Activated naive CD4-positive, alpha-beta T cell treated with anti-CD3 and anti-CD28 coated beads, Interleukin-2, amount 10 ng/mL, durations not matched to agents 5 hours and 36 hours (primary cell): ENCODE measurements around the gene TUBA4B. TPM values are rescaled to one million over a fixed set of nuclear protein-coding genes. Genes with fewer than 3 reads are reported as not detected.

Source experiments
- microRNA-seq: library from miRNA; unstranded; fragments of <30 nt; microRNA quantifications from one replicate; pipeline ENCODE4 v1.2.0, GENCODE V29; 2022; ENCODE audit warnings: borderline microRNAs expressed, borderline replicate concordance
- total RNA-seq, 2 experiments: library from RNA; stranded (reverse); gene quantifications; one replicate each; pipeline ENCODE4 v1.2.3, GENCODE V29; 2021

TUBA4B gene
- not detected for total RNA-seq

DNA sequence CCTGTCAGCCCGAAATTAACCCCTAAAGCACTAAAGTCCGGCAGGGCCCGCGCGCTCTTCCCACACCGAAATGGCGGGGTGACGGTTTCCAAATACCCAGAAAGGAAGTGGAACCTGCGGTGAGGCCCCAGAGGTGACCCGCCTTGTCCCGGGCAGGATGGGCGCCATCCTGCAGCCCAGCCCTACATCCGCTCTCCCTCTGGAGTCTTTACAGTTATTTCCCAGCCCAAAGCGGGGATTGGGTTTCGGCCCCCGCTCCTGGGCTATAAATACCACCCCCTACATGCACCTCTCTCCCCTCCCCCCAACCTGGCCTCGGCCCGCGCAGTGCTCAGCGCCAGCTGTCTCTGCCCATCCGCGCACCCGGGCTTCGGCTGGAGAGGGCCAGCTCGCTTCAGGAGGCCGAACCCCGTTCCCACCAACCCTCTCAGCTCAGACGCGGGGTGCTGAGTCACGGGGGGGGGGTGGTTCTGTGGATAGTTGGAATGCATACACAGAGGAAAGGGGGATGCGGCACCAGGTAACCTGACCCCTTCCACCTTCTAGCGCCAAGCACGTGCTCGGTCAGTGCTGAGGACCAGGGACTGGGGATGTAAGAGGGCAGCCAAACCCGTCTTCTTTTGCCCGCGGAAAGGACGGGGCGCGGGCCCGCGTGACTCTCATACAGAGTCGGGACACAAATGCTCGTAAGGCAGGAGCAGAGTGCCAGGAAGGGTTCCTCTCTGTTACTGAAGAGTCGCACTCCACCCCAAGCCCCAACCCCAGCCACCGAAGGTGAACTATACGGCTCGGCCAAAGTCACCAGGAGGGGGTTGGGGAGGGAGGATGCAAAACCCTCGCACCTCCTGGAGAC, at the start of gene TUBA4B:
Gene TUBA4B, plus strand, starts transcription at position 344 of the 853 bp plus-strand sequence. Its CDS starts 165 bp downstream, at position 509.

DNA sequence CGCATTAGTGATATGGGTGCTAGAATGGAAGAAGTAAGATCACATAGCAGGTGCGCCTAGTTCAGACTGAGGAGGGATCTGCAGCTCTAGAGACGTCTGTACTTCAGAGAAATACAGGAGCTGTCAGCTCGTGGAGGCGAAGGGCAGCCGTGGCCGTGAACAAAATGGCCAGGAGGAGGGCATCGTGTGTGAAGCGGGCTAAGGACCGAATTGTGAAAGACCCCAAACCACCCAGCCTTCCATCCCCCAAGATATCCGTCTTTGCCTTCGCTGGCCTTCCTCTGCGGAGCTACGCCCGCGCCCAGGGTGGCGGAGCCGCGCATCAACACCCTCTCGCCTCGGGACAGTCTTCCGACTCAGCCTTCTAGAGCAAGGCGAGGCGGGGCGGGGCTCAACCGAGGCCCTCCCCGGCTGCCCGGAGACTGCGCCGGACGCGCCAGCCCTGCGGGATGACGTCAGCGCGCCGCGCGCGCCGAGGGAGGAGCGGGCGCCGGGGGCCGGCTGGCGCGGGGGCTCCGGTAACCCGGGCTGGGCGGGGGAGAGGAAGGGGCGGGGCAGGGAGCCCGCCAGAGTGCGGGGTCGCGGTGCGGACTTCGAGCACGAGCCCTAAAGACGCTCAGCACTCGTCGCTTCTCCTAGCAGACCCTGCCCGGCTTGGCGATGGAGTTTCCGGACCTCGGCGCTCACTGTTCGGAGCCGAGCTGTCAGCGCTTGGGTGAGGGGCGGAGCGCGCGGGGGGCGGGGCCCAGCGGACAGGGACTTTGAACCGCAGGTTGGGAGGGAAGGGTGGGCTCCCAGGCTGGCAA, 46.5 kb upstream of the TUBA4B start, which contains the start of gene ZFAND2B:
Gene ZFAND2B, plus strand, starts transcription at position 455 of the 806 bp plus-strand sequence. Its CDS starts 206 bp downstream, at position 661.

DNA sequence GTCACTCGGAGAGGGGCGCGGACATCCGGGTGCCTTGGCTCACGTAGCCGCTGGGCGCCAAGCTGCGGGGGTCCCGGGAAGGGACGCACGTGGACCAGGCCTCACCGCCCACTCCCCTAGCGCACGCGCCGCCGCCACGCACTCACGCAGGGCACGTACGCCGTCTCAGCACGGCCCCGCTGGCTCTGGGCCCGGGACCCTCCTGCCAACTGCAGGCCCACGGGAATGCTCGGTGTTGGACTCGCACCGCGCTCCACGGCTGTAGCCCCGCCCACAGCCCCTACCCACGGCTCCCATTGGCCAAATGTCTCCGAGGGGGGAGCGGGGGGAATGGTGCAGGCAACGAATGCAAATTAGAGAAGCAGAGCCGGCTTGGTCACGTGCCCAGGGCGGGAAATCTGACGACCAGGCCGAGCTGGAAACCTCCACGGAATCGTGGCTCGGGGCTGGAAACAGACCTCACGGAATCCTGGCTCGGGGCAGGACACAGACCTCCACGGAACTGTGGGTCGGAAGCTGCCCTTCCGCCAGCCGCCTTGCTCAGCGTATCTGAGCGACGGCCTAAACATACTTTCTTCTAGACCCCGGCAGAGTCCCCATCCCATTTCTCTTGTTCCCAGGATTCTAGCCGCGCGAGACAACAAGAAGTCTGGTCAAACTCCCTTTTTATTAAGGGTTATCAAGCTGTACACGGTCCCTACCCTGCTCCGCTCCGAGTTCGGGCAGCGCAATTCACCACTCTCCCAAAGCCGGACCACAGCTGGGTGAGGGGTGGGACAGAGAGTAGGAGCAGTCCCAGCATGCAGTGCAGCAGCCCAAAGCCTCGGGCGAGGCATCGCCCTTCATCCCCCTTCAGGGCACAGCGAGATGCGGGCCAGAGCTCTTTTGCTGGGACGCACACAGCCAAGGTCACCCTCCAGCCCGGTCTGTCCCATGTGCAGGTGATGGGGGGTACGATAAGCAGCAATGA, 34.0 kb upstream of the TUBA4B start, which contains the start of gene ABCB6:
Gene ABCB6, minus strand, starts transcription at position 227 of the 970 bp plus-strand sequence. CDS start 285 bp downstream, outside the sequence.

DNA sequence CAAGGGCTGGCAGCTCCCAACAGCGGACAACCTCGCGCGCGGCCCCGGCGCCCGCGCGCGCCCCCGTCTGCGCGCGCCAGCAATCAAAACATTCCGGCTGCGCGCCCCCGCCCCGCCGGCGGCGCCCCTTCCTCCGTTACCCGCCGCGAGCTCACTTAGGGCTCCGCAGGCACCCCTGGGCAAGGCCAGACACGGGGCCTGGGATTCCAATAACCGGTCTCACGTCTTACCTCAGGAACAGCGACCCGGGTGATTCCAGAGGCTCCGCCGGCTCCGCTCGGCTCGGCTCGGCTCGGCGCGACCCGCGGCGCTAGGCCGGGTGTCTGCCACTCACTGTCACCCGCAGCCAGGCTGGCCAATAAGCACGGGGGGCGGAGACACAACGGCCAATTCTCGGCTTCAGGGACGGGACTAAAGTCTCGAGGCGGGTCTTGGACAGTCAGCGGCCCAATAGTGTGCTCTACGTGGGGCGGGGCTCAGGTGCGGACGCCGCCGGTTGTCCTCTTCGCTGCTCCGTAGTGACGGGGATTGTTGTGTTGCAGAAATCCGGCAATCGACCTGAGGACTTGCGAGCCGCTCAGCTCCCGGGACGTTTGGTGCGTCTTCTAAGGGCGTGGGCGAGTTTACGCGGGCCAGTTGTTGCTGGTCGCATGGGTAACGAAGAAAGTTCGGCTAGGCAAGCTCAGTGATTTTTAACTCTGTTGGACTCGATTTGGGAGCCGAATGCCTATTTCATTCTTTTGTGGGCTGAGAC, 23.6 kb upstream of the TUBA4B start, which contains the start of the genes ANKZF1 and ATG9A:
Gene ANKZF1, plus strand, starts transcription at position 502 of the 754 bp plus-strand sequence. CDS start 452 bp downstream, outside the sequence.
Gene ATG9A, minus strand, starts transcription at position 332 of the 754 bp plus-strand sequence. CDS start 1,612 bp downstream, outside the sequence.

DNA sequence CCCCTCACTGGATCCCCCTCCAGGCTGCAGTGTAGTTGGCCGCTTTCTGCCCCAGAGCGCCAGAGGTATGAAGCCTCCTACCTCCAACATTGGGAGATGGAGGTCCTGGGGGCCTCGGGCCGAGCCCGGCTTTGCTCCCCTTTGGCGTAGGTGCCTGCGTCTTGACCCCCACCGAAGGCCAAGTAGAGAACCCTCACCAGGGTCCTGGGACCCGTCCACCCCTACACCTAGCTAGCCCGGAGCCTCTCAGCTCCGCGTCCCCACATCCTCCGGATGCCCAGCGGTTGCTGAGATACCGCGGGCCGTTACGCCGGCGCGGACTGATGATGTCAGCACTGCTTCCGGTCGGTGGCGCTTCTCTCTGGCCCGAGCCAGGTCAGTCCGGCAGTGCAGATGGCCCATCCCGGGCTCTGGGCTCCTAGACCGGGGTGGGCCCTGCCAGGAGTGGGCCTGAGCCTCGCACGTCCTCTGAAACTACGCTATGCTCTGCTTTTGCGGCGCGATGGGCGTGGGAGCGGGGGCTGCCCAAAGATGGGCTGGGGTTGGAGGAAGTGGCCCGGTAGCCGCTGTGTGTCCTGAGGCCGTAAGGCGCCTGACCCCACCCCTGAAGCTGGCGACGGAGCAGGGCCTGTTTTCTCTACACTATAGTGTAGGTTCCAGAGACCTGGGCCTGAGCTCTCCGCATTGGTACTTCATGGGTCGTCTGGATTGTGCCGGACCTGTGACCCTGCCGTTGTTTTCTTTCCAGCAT, 7.7 kb upstream of the TUBA4B start, which contains the start of the genes GLB1L and STK16:
Gene GLB1L, minus strand, starts transcription at position 297 of the 751 bp plus-strand sequence. CDS start 1,871 bp downstream, outside the sequence.
Gene STK16, plus strand, starts transcription at position 332 of the 751 bp plus-strand sequence. CDS start 521 bp downstream, outside the sequence.

DNA sequence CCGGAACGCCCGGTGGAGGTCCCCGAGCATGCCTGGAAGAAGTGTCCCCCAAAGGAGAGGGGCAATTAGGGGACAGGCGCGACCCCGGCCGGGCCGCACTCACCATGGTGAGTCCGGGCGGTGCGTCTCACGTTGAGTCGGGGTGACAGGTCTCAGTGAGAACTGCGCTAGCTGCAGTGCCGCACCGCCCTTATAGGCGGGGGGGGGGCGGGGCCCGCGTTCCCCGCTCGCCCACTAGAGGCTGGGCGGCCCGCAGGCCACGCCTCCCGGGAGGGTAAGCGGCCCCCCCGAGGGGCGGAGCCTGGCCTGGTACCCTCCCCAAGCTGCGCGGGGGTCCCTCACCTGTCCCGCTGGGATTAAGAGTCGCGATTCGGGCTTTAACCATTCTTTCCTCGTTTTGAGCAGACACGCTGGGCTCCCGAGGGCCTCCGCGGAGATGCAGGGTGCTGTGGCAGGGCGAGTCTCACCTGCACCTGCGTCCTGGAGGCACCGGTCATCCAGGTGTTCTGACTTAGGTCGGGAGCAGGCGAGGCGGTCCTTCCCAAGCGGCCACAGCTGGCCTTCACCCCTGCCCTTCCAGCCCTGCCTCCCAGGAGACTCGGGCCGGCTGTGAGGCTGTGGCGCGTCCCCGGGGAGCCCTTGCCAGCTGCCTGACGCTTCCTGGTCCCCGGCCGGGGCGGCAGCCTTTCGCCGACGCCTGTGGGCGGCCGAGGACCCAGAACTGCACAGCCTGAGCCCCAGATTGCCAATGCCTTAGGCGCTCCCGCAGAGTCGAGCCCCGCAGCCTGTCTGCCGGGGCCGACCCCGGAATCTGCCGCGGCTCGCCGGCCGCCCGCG, 928 bp downstream of the TUBA4B start, which contains the start of gene TUBA4A:
Gene TUBA4A, minus strand, starts transcription at position 166 of the 837 bp plus-strand sequence. Its CDS starts 60 bp downstream, at position 106.

DNA sequence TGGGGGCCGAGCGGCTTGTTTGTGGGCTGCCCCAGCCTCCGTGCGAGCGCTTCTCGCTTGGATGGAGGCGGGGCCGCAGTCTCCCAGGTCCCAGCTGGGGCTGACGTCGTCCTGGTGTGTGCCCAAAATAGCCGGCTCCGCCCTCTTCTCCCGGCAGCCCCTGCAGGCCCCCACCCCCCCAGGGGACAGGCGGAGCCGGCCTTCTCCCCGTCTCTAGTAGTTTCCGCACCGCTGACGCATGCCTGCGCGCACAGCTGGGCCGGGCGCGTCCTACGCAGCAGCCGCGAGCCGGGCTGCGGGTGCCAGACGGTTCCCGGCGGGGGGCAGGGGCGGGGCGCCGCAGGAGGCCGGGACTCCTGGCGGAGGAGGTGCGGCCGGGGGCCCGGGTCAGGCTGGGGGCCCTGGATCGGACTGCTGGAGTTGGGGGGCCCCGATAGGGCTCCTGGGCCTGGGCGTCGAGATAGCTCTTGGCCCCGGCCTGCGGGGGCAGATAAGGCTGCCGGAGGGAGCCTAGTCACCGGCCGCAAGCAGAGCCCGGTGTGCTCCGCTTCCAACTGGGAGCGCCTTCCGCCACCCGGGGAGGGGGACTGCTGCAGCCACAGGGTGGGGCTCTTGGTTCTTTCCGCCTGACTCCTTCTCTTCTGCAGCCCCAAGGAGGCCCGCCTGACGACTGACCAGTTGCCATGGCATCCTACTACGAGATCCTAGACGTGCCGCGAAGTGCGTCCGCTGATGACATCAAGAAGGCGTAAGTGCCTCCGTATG, 26.3 kb downstream of the TUBA4B start, which contains the start of gene DNAJB2:
Gene DNAJB2, plus strand, starts transcription at position 216 of the 765 bp plus-strand sequence. Its CDS starts 468 bp downstream, at position 684.

DNA sequence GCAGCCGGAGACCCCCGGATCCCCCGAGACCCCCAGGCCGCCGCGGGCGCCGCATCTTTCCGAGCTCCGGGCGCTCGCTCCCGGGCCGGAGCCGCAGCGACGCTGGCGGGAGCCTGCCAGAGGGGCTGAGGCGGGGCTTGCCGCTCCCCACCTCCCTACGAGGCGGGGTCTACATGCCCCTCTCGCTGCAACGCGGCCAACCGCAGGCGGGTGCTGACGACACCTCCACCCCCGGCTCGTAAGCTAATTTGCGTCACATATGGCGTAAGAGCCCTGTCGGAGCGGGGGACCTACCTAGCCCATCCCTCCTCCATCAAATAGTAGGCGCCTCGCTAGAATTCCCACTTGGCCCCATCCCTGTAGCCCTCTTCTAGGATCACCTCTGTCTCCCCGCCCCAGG, 56.2 kb downstream of the TUBA4B start, which contains the start of gene PTPRN:
Gene PTPRN, minus strand, starts transcription at position 124 of the 400 bp plus-strand sequence. Its CDS starts 69 bp downstream, at position 55.

Small RNAs within 50 kb of the gene (microRNA-seq; reads per million reads assigned to microRNA genes)
- gene MIR153-1: not detected

Other genes with a start within 250 kb of the TUBA4B start
- gene CFAP65, start 211.7 kb upstream of the TUBA4B start, total RNA-seq: not detected
- under 1 TPM in 1 of 2 experiments, not detected in 1; 0.10 TPM for gene IHH, start 192.3 kb upstream of the TUBA4B start, total RNA-seq
- 10 to 100 TPM; 16.7 to 22.8 TPM for gene NHEJ1, start 92.4 kb upstream of the TUBA4B start, total RNA-seq
- 1 to 10 TPM; 1.6 to 2.5 TPM for gene SLC23A3, start 83.2 kb upstream of the TUBA4B start, total RNA-seq
- 10 to 100 TPM; 65.5 to 67.9 TPM for gene CNPPD1, start 76.3 kb upstream of the TUBA4B start, total RNA-seq
- gene RETREG2, start 75.0 kb upstream of the TUBA4B start, total RNA-seq: 100 to 1,000 TPM in 1 of 2 experiments, 10 to 100 TPM in 1; 99.6 to 106 TPM
- gene ZFAND2B, start 46.5 kb upstream of the TUBA4B start, total RNA-seq: 10 to 100 TPM; 52.4 to 54.4 TPM
- gene ABCB6, start 34.3 kb upstream of the TUBA4B start, total RNA-seq: 10 to 100 TPM; 11.0 to 11.8 TPM
- 10 to 100 TPM; 50.3 to 54.3 TPM for gene ATG9A, start 23.6 kb upstream of the TUBA4B start, total RNA-seq
- gene ANKZF1, start 23.4 kb upstream of the TUBA4B start, total RNA-seq: 100 to 1,000 TPM; 149 to 167 TPM
- gene GLB1L, start 7.8 kb upstream of the TUBA4B start, total RNA-seq: 1 to 10 TPM; 2.9 to 4.9 TPM
- gene STK16, start 7.8 kb upstream of the TUBA4B start, total RNA-seq: 10 to 100 TPM; 35.1 to 36.1 TPM
- 100 to 1,000 TPM; 217 to 228 TPM for gene TUBA4A, start 675 bp downstream of the TUBA4B start, total RNA-seq
- 10 to 100 TPM; 40.7 to 42.6 TPM for gene DNAJB2, start 26.1 kb downstream of the TUBA4B start, total RNA-seq
- gene PTPRN, start 56.2 kb downstream of the TUBA4B start, total RNA-seq: not detected
- gene RESP18, start 79.5 kb downstream of the TUBA4B start, total RNA-seq: not detected
- gene DNPEP, start 134.7 kb downstream of the TUBA4B start, total RNA-seq: 10 to 100 TPM; 53.6 to 64.0 TPM
- gene DES, start 165.1 kb downstream of the TUBA4B start, total RNA-seq: not detected
- gene SPEG, start 181.6 kb downstream of the TUBA4B start, total RNA-seq: 1 to 10 TPM; 1.5 to 1.7 TPM
- 10 to 100 TPM; 30.4 to 33.7 TPM for gene GMPPA, start 245.6 kb downstream of the TUBA4B start, total RNA-seq